Bone marrow (tissue), 2 donors: ENCODE measurements around the gene BTBD16.

ENCODE experiments used
- DNase-seq, 2 donors: peaks; one replicate each; lab custom pipeline; 2025; lab: John Stamatoyannopoulos, UW

BTBD16 gene

DNA sequence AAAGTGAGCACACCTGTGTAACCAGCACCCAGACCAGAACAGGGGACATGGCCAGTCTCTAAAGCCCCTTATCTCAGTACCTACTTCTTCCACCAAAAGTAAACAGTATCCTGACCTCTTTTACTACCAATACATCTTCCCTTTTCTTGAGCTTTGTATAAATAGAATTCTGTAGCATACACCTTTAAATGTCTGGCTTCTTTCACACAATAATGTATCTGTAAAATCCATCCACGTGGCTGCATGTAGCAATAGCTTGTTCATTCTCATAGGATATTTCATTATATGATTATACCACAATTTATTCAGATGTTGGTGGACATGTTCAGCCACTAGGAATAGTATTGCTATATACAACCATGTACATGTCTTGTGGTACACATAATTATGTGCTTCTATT, 40.6 kb downstream of the BTBD16 start:
- DNase-seq: no peak

- no peak for DNase-seq
These were observed 45.3 kb downstream of the BTBD16 start for GRCh38 chr10:122316224-122316884.

DNA sequence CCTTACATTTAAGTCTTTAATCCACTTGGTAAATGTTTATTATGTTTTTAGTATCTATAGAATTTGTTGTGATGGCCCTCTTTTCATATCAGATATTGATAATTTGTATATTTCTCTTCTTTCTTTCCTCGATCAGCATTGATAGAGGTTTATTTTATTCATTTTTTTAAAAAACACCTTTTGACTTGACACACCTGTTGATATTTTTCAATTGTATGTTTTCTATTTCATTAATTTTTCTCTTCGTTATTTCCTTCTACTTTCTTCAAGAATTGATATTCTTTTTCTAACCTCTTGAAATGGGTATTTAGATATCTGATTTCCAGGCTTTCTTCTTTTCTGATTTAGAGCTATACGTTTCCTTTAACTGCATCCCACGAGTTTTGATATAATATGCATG, 50.9 kb downstream of the BTBD16 start:
- DNase-seq: no peak

GRCh38 chr10:122323189-122323588, 52.1 kb downstream of the BTBD16 start:
- no peak for DNase-seq

- DNase-seq: no peak
These were observed 53.0 kb downstream of the BTBD16 start for GRCh38 chr10:122323941-122324675.

DNA sequence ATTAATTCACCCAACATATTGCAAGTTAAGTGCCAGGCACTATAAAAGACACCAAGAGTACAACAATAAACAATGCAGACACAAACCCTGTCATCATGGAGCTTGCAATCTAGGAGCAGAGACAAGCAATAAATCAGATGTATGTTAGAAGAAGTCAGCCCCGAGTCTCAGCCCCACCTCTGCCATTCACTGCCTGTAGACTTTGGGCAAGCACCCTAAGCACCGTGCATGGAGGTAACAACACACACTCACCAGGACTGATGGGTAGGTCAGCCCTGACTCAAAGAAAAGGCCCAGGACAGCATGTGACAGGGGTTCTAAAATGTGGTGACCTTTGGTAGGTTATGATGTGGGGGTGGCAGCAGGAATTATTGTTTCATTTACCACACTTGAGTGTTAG, 54.1 kb downstream of the BTBD16 start:
- DNase-seq: no peak

DNA sequence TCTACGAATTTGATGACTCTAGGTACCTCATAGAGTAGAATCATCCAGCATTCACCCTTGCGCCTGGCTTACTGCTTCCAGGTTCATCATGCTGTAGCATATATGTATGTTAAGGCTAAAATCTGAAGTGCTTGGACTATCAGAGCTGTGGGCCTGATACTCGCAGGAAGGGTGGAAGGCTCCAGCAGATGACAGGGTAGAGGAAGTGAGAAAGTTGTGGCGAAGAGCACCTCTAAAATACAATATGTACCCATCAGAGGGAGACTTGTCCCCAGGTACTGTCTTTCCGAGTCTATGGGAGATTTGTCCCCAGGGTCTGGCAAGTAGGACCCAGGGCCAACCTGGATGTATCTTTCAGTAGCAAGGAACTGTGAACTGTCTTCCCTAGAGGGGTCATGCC, 55.3 kb downstream of the BTBD16 start:
- no peak for DNase-seq

DNA sequence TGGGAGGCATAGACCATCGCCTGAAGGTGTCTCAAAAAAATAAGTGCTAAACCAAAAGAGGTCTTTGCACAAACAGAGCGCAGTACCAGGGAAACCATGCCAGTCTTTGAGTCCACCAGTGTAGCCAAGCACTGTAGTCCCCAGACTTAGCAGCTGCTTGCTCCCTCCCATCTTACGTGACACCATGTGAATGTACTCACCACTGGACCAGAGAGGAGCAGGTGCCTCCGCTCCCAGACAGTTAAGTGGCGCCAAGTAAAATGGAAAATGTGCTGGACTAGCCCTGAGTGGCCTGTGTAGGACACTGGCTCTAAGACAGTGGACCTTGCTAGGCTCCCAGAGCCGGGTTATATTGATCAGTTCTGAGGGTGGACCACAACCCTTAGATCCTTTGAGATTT, 55.7 kb downstream of the BTBD16 start:
- DNase-seq: no peak

DNA sequence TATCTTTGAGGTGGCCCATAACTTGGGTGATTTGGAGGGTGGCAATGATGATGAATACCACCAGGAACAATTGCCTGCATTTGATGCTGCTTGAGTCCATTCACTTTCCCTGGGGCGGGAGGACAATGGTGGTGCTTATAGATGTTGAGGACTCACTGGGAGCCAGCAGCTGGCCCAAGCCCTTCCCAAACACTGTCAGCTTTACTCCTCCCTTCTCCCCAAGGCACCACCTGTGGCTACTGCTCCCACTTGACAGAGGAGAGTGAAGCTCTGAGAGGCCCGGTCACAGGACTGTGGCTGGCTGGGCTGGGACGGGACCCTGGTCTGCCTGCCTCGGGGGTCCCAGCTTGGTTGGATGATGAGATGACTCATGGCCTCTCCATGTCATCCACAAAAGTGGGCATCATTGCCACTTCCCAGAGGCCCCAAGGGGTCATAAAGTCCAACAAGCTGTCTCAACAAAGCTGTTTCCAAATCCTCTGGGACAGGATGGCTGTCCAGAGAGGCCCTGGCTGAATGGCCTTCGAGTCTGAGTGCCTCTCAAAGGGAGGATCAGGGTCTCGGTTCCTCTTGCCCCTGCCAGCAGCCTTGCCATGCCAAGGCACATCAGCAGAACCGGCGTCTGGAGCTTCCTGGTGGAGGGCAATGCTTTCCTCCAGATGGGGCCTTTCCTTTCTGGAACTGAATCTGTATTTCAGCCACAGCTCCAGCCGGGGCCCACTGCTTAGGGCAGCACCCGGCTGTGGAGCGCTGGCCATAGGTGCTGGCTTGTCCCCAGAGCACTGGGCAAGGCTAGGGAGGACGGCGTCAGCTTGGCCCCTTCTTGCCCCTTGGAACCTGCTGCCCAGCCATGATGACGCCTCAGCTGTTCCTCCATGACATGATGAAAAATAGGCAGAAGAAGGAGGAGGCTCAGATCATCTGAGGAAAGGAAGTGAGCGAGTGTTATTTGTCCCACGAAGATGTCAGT, 56.4 kb downstream of the BTBD16 start:
- DNase-seq: no peak

DNA sequence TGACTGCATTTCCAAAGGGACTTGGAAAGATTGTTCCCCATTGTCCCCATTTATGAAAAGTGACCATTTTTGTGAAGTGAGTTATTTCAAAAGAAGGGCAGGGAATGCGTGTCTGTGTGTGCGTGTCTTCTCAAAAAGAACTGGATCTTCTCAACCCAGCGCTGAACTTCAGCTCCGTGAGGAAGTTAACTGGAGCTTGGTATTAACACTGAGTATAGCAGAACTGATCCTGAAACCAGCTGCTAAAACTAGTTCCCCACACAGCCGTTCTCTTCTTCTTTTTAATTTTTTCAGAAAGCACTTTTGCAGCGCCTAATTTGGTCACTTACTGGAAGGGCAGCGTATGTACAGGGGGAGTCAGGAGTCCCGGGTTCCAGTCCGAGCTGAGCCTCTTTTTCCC, 57.6 kb downstream of the BTBD16 start:
- DNase-seq: no peak

- DNase-seq: no peak
These were observed 58.3 kb downstream of the BTBD16 start for GRCh38 chr10:122329416-122329815.

- DNase-seq: no peak
These were observed 60.0 kb downstream of the BTBD16 start for GRCh38 chr10:122331100-122331499.

GRCh38 chr10:122331615-122332446, 60.7 kb downstream of the BTBD16 start:
- DNase-seq: no peak

- no peak for DNase-seq
These were observed 61.9 kb downstream of the BTBD16 start for GRCh38 chr10:122333037-122333436.

DNA sequence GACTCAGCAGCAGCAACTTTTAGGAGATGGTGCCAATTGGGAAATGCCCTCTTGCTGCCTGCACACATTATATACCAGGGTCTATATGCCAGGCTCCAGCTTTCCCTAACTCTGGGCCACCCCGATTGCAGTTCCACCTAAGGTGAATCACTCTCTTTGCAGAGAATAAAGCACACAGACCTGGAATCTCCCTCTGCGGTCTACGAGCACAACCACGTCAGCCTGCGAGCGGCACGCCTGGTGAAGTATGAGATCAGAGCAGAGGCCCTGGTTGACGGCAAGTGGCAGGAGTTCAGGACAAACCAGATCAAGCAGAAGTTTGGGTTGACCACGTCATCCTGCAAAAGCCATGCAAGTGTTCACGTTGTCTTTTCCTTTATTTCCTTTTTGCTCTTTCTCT, 65.2 kb downstream of the BTBD16 start:
- DNase-seq: no peak

- DNase-seq: no peak
These were observed 65.9 kb downstream of the BTBD16 start for GRCh38 chr10:122336961-122337360.

GRCh38 chr10:122338609-122339441, 67.7 kb downstream of the BTBD16 start:
- no peak for DNase-seq

DNA sequence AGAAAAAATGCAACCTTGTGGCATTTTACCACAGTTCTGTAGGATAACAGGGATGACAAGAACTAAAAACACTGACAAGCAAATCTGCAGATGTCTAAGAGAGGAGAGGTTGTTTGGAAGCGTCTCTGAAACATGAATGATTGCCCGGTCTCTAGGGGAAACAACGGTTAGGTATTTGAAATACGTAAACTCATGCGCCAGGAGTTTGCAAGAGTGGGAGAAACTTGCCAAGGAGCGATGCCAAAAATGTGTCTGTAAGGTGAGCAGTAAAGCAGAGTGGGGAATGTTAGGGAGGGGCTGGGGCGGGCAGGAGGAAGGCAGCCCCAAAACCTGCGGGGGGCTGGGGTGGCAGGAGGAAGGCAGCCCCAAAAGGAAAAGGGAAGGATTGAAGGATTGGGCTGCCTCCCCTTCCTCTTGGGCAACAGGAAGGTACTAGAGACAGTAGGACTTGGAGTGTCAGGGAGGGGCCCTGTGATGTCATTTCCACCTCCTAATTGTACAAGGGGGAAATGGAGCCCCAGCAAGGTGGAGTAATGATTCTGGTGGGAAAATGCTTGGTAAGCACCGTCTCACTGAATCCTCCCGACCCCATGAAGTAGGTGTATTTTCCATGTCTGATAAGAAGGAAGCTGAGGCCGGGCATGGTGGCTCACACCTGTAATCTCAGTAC, 70.2 kb downstream of the BTBD16 start:
- no peak for DNase-seq

DNA sequence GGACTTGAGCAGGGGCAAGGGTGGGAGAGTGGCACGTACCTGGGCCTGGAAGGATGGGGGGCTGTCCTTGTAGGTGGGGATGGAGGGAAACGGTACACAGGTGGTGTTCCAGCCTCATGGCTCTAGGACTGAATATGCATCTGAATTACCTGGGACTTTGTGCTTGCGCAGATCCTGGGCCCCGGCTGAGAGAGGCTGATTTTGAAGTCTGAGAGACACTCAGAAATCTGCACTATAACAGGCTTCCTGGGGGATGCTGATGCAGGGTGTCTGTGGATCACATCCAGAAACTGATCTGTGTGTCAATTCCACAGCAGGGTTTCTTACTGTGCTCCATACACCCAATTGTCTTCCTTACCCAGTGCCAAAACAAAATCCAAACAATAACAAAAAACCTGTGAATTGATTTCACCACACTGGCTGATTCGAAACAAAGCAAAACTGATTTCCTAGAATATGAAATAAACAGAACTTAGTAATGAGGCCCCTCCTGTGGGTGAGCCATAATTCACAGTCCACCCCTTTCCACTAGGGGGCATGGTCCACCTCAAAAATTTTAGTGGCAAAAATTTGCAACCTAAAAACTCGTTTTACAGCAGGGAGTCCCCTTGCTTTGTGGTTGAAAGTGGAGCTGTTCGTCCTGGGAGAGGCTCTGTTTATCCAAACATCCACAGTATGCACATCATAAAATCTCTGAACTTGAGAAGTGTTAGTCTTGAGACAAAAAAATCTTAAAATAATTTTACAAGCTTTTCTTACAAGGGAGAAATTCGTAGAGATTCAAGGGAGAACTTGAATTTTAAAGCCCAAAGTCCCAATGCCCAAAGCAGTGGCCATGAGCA, 71.4 kb downstream of the BTBD16 start:
- no peak for DNase-seq
